Measurements from ENCODE around the gene ETS2.

The ETS2 gene

DNA sequence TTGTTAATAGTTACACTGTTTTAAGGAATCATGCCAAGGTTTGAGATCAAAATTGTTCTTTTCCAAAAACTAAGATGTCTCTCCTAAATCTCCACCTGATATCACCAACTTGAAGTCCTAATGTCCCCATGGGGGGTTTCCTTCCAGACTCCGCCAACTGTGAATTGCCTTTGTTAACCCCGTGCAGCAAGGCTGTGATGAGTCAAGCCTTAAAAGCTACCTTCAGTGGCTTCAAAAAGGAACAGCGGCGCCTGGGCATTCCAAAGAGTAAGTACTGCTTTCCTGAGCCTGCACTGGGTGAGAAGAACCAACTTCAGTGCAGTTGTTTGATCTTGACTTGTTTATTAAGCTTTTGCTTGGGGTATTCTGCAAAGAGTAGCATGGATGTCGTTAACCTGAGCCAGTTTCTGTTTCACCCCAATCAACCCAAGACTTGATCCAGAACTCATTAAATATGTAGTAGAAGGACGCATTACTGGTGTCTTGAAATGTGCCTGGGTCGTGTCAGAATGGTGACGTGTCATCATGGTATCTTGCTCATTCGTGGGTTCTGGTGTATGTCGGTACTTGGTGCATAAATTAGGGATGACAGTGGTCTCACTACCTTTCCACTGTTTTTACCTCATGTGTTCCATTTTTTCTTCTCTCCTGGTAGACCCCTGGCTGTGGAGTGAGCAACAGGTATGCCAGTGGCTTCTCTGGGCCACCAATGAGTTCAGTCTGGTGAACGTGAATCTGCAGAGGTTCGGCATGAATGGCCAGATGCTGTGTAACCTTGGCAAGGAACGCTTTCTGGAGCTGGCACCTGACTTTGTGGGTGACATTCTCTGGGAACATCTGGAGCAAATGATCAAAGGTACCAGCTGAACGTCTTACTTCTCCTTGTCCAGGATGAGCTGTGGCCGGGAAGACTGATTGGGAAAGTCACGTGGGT lies 8.7 kb downstream of the ETS2 start:
- in situ Hi-C loops (cut with HindIII; ENCODE audit: low sequenced_read_pairs), result no loop called here

GRCh38 chr21:38815060-38815405 lies 9.3 kb downstream of the ETS2 start:
- in situ Hi-C loops (cut with HindIII; ENCODE audit: low sequenced_read_pairs), result no loop called here

DNA sequence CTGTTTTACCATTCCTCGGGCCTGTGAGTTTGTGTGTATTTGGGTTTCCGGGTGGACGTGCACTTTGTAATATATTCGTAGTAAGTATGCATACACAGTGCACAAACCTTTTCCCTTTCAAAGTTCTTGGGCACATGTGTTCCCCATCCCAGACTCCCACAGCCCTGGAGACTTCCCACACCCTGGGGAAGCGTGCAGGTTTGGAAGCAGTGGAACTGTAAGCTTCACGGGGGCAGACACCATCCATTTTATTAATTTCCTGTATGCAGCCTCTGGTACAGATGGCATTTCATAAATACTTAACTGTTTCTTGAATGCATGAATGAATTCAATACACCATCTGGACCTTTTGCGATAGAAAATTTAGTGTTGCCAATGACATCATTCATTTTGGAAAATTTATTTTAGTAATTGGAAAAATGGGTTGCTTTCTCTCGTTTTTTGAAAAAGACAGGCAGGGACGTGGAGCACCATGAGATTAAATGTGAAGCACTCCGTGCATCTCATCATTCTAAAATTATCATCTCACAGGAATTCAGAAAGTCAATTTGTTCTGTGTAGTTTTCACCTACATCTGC lies 10.8 kb downstream of the ETS2 start:
- in situ Hi-C loops (cut with HindIII; ENCODE audit: low sequenced_read_pairs), result no loop called here

GRCh38 chr21:38817371-38818324 lies 11.9 kb downstream of the ETS2 start:
- in situ Hi-C loops (cut with HindIII; ENCODE audit: low sequenced_read_pairs), result no loop called here

DNA sequence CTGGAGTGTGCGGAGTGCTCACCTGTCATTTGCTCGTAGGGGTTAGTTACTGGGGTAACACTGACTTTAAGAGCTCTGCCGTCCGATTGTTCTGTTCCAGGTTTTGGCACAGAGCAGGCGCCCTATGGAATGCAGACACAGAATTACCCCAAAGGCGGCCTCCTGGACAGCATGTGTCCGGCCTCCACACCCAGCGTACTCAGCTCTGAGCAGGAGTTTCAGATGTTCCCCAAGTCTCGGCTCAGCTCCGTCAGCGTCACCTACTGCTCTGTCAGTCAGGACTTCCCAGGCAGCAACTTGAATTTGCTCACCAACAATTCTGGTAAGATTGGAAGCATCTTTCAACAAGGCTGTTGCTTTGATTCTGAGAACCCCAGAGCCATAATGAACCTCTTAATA lies 12.6 kb downstream of the ETS2 start:
- in situ Hi-C loops (cut with HindIII; ENCODE audit: low sequenced_read_pairs), result no loop called here

GRCh38 chr21:38819051-38819718 lies 13.5 kb downstream of the ETS2 start:
- in situ Hi-C loops (cut with HindIII; ENCODE audit: low sequenced_read_pairs), result no loop called here

DNA sequence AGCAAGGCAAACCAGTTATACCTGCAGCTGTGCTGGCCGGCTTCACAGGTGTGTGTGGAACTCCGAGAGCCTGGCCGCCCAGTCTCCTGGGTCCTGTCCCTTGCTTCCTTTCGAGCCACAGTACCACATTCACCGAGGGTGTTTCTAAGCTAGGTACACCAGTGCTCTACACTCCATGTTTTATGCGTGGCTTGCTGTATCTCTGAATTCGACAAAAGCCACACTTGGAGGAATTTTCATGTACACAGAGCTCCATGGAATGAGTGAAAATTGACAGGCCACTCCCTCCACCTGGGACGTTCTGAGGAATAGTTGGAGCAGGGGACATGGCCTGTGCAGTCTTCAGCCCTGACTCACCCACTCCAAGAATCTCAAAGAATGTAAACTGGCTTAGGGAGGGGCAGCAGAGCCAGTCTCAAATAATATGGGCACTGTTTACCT lies 14.0 kb downstream of the ETS2 start:
- in situ Hi-C loops (cut with HindIII; ENCODE audit: low sequenced_read_pairs), result loop anchor here (5.0 to 10.0 kb wide), 2 partner anchors 47 to 215 kb away; no protein-coding TSS in a partner anchor

GRCh38 chr21:38820471-38821239 lies 14.9 kb downstream of the ETS2 start:
- in situ Hi-C loops (cut with HindIII; ENCODE audit: low sequenced_read_pairs), result loop anchor here (5.0 to 10.0 kb wide), 2 partner anchors 48 to 214 kb away; no protein-coding TSS in a partner anchor

- in situ Hi-C loops (cut with HindIII; ENCODE audit: low sequenced_read_pairs), result loop anchor here (5.0 to 10.0 kb wide), 2 partner anchors 49 to 214 kb away; no protein-coding TSS in a partner anchor
Observed at GRCh38 chr21:38821248-38821647, 15.5 kb downstream of the ETS2 start.

- in situ Hi-C loops (cut with HindIII; ENCODE audit: low sequenced_read_pairs), result loop anchor here (5.0 to 10.0 kb wide), 2 partner anchors 50 to 213 kb away; no protein-coding TSS in a partner anchor
Observed at GRCh38 chr21:38821959-38822682, 16.4 kb downstream of the ETS2 start.

DNA sequence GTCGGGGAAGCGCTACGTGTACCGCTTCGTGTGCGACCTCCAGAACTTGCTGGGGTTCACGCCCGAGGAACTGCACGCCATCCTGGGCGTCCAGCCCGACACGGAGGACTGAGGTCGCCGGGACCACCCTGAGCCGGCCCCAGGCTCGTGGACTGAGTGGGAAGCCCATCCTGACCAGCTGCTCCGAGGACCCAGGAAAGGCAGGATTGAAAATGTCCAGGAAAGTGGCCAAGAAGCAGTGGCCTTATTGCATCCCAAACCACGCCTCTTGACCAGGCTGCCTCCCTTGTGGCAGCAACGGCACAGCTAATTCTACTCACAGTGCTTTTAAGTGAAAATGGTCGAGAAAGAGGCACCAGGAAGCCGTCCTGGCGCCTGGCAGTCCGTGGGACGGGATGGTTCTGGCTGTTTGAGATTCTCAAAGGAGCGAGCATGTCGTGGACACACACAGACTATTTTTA lies 17.1 kb downstream of the ETS2 start:
- in situ Hi-C loops (cut with HindIII; ENCODE audit: low sequenced_read_pairs), result loop anchor here (5.0 to 10.0 kb wide), 2 partner anchors 51 to 212 kb away; no protein-coding TSS in a partner anchor

DNA sequence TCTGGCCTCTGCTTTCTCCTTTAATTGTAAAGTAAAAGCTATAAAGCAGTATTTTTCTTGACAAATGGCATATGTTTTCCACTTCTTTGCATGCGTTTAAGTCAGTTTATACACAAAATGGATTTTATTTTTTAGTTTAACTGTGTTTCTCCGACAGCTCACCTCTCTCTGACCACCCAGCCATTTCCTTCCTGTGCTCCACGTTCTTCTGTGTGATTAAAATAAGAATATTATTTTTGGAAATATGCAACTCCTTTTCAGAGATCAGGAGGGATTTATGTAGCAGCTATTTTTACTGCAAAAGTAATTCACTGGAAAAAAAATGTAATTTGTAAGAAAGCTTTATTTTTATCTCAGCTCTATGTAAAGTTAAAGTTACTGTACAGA lies 18.0 kb downstream of the ETS2 start:
- in situ Hi-C loops (cut with HindIII; ENCODE audit: low sequenced_read_pairs), result loop anchor here (5.0 to 10.0 kb wide), 2 partner anchors 51 to 211 kb away; no protein-coding TSS in a partner anchor

- in situ Hi-C loops (cut with HindIII; ENCODE audit: low sequenced_read_pairs), result loop anchor here (5.0 to 10.0 kb wide), 2 partner anchors 52 to 211 kb away; no protein-coding TSS in a partner anchor
Observed at GRCh38 chr21:38824124-38824822, 18.5 kb downstream of the ETS2 start.

DNA sequence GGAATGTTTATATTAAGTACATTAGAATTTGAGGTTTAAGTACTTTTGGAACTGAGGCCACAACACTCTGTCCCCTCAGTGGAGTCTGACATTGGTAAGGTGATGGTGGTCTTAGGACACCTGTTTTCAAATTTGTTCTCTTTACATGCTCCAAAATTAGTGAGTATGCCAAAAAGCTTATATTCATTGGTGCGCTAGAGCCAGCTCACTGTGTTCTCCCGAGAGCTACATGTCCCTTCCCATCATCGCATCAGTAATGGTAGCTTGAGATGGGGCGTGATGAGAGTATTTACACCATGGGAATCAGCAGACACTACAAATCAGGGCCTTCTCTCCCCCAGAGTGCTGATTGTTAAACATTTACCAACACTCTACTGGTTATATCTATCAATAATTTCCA lies 19.5 kb downstream of the ETS2 start:
- in situ Hi-C loops (cut with HindIII; ENCODE audit: low sequenced_read_pairs), result loop anchor here (10.0 kb wide), 1 partner anchor 210 kb away; no protein-coding TSS in a partner anchor

- in situ Hi-C loops (cut with HindIII; ENCODE audit: low sequenced_read_pairs), result loop anchor here (10.0 kb wide), 1 partner anchor 209 kb away; no protein-coding TSS in a partner anchor
Observed at GRCh38 chr21:38825921-38826320, 20.2 kb downstream of the ETS2 start.

- in situ Hi-C loops (cut with HindIII; ENCODE audit: low sequenced_read_pairs), result loop anchor here (10.0 kb wide), 1 partner anchor 207 kb away; no protein-coding TSS in a partner anchor
Observed at GRCh38 chr21:38828111-38828510, 22.4 kb downstream of the ETS2 start.

GRCh38 chr21:38830671-38831525 lies 25.2 kb downstream of the ETS2 start:
- in situ Hi-C loops (cut with HindIII; ENCODE audit: low sequenced_read_pairs), result no loop called here
